A673 (cell line): Measurements from ENCODE around the gene SPRTN.

ENCODE experiments used
- CTCF ChIP-seq: fragments of 300-800, 200-600 bp; sonication (generic); conservative IDR thresholded peaks from 2 replicates; pipeline ENCODE4 v1.5.1; 2017; ENCODE audit warnings: low read depth, mild to moderate bottlenecking, antibody characterized with exemption, low read length, moderate library complexity, mixed read lengths
- EZH2 ChIP-seq: fragments of 200-600 bp; sonication (generic); IDR thresholded peaks from 2 replicates; pipeline ENCODE4 v1.6.1; 2017; ENCODE audit warnings: borderline replicate concordance, low read depth, mild to moderate bottlenecking, mixed read lengths, antibody characterized with exemption, low read length; ENCODE audit not compliant: poor library complexity, severe bottlenecking

- TF ChIP-seq CTCF (no peak), EZH2 (no peak)
Observed at GRCh38 chr1:231393668-231394067, 55.6 kb downstream of the SPRTN start.
